HepG2 (cell line): ENCODE measurements around the gene FARSB. TPM values are rescaled to one million over a fixed set of nuclear protein-coding genes. Genes with fewer than 3 reads are reported as not detected.

Source experiments
- AKAP8 ChIP-seq: sonication (generic); formaldehyde crosslinking; IDR thresholded peaks from 2 replicates; pipeline ENCODE4 v1.5.1; 2020; ENCODE audit warnings: mild to moderate bottlenecking, missing genetic modification reagents
- BATF2 ChIP-seq: sonication (generic); formaldehyde crosslinking; IDR thresholded peaks from 2 replicates; pipeline ENCODE4 v1.8.0; 2022; ENCODE audit warnings: mild to moderate bottlenecking, missing genetic modification reagents, moderate library complexity
- ETV5 ChIP-seq: IDR thresholded peaks from 2 replicates; pipeline ENCODE4 v1.6.1; 2018; ENCODE audit warnings: missing biosample characterization, missing genetic modification reagents, inconsistent platforms, borderline replicate concordance
- FIP1L1 ChIP-seq: fragments of 200-400 bp; formaldehyde crosslinking; IDR thresholded peaks from 2 replicates; pipeline ENCODE4 v1.6.1; 2018; ENCODE audit warnings: low read depth, mild to moderate bottlenecking, low read length, moderate library complexity, borderline replicate concordance; ENCODE audit not compliant: insufficient read depth
- FOSL2 ChIP-seq: sonication (generic); formaldehyde crosslinking; IDR thresholded peaks from 2 replicates; pipeline ENCODE4 v1.4.0; 2020; ENCODE audit warnings: missing genetic modification reagents
- FOXK1 ChIP-seq: sonication (generic); formaldehyde crosslinking; IDR thresholded peaks from 2 replicates; pipeline ENCODE4 v1.4.0; 2020; ENCODE audit warnings: low read depth, missing genetic modification reagents, borderline replicate concordance
- GATAD2A ChIP-seq: IDR thresholded peaks from 2 replicates; pipeline ENCODE4 v1.6.1; 2016
- KLF6 ChIP-seq: IDR thresholded peaks from 2 replicates; pipeline ENCODE4 v1.8.0; 2016; ENCODE audit warnings: missing biosample characterization, missing genetic modification reagents
- NFYB ChIP-seq: sonication (generic); formaldehyde crosslinking; IDR thresholded peaks from 2 replicates; pipeline ENCODE4 v1.4.0; 2020; ENCODE audit warnings: missing genetic modification reagents
- SIN3A ChIP-seq: IDR thresholded peaks from 2 replicates; pipeline ENCODE4 v1.6.1; 2011; ENCODE audit warnings: low read depth, mild to moderate bottlenecking, control low read depth, low read length, borderline replicate concordance
- SP2 ChIP-seq: sonication (generic); formaldehyde crosslinking; IDR thresholded peaks from 2 replicates; pipeline ENCODE4 v1.5.1; 2020; ENCODE audit warnings: mild to moderate bottlenecking, missing genetic modification reagents
- SRSF4 ChIP-seq: fragments of 200-400 bp; formaldehyde crosslinking; IDR thresholded peaks from one replicate; pipeline ENCODE4 v1.6.1; 2018; ENCODE audit warnings: mild to moderate bottlenecking, low read depth, low read length, moderate library complexity; ENCODE audit not compliant: poor library complexity, severe bottlenecking
- ZBTB10 ChIP-seq: sonication (generic); formaldehyde crosslinking; IDR thresholded peaks from 2 replicates; pipeline ENCODE4 v1.4.0; 2020; ENCODE audit warnings: missing genetic modification reagents, borderline replicate concordance
- ZNF354B ChIP-seq: sonication (generic); formaldehyde crosslinking; IDR thresholded peaks from 2 replicates; pipeline ENCODE4 v1.8.0; 2022; ENCODE audit warnings: mild to moderate bottlenecking, missing genetic modification reagents
- ZNF510 ChIP-seq: sonication (generic); formaldehyde crosslinking; IDR thresholded peaks from 2 replicates; pipeline ENCODE4 v1.4.0; 2020; ENCODE audit warnings: low read depth, mild to moderate bottlenecking, missing genetic modification reagents
- ZNF557 ChIP-seq: sonication (generic); formaldehyde crosslinking; IDR thresholded peaks from 2 replicates; pipeline ENCODE4 v1.4.0; 2020; ENCODE audit warnings: missing genetic modification reagents
- ZNF569 ChIP-seq: sonication (generic); formaldehyde crosslinking; IDR thresholded peaks from 2 replicates; pipeline ENCODE4 v1.5.0; 2020; ENCODE audit warnings: mild to moderate bottlenecking, missing genetic modification reagents, moderate library complexity, borderline replicate concordance
- ZNF746 ChIP-seq: sonication (generic); formaldehyde crosslinking; IDR thresholded peaks from 2 replicates; pipeline ENCODE4 v1.8.0; 2022; ENCODE audit warnings: mild to moderate bottlenecking, missing genetic modification reagents
- ZNF766 ChIP-seq: sonication (generic); formaldehyde crosslinking; IDR thresholded peaks from 2 replicates; pipeline ENCODE4 v1.5.0; 2020; ENCODE audit warnings: missing genetic modification reagents, borderline replicate concordance
- ZNF841 ChIP-seq: sonication (generic); formaldehyde crosslinking; IDR thresholded peaks from 2 replicates; pipeline ENCODE4 v1.8.1; 2023; ENCODE audit warnings: missing genetic modification reagents, borderline replicate concordance
- ZNF891 ChIP-seq: sonication (generic); formaldehyde crosslinking; IDR thresholded peaks from 2 replicates; pipeline ENCODE4 v1.5.0; 2020; ENCODE audit warnings: mild to moderate bottlenecking, missing genetic modification reagents
- polyA plus RNA-seq, 8 experiments: library from polyadenylated mRNA; depleted of rRNA in 3 of 8; stranded (reverse) in 7 of 8; unstranded in 1 of 8; fragments of >200 nt; fragmentation: Illumina TruSeq in 4 of 8; extraction: Trizol in 4 of 8; gene quantifications; 2 replicates each; pipeline versions ENCODE4 v1.2.1 to v1.2.3, GENCODE V29; 2011 to 2016; ENCODE audit warnings: low read depth in 4 of 8, missing spikeins in 1 of 8, mixed read lengths in 1 of 8; ENCODE audit not compliant: insufficient read depth in 1 of 8
- total RNA-seq, 5 experiments: library from RNA; depleted of rRNA; stranded (reverse); fragments of >200 nt; fragmentation: Illumina TruSeq; extraction: Trizol; gene quantifications; 2 replicates each; pipeline ENCODE4 v1.2.3, GENCODE V29; 2016; ENCODE audit warnings: low read depth in 1 of 5
- TF ChIP-seq, protein P1 (sequence below): sonication (generic); formaldehyde crosslinking; IDR thresholded peaks from 2 replicates; pipeline ENCODE4 v1.5.0; 2020; ENCODE audit warnings: mild to moderate bottlenecking, missing genetic modification reagents
- TF ChIP-seq, protein P2 (sequence below): sonication (generic); formaldehyde crosslinking; IDR thresholded peaks from 2 replicates; pipeline ENCODE4 v1.4.0; 2020; ENCODE audit warnings: missing genetic modification reagents

FARSB gene
- total and polyA plus RNA-seq, 2 of the 13 experiments (the other 11 are each of a cell fraction or from before 2014, with no cell fraction given): 23.3 to 45.9 TPM

- TF ChIP-seq ZNF569 (CRISPR knock-in tag): no peak
- TF ChIP-seq, protein P1, sequence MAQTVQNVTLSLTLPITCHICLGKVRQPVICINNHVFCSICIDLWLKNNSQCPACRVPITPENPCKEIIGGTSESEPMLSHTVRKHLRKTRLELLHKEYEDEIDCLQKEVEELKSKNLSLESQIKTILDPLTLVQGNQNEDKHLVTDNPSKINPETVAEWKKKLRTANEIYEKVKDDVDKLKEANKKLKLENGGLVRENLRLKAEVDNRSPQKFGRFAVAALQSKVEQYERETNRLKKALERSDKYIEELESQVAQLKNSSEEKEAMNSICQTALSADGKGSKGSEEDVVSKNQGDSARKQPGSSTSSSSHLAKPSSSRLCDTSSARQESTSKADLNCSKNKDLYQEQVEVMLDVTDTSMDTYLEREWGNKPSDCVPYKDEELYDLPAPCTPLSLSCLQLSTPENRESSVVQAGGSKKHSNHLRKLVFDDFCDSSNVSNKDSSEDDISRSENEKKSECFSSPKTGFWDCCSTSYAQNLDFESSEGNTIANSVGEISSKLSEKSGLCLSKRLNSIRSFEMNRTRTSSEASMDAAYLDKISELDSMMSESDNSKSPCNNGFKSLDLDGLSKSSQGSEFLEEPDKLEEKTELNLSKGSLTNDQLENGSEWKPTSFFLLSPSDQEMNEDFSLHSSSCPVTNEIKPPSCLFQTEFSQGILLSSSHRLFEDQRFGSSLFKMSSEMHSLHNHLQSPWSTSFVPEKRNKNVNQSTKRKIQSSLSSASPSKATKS: no peak
- TF ChIP-seq ZNF557 (CRISPR knock-in tag): no peak
- TF ChIP-seq FIP1L1: no peak
- no peak for TF ChIP-seq FOXK1 (CRISPR knock-in tag)
- no peak for TF ChIP-seq ZNF746
- TF ChIP-seq BATF2 (CRISPR knock-in tag): no peak
- no peak for TF ChIP-seq SRSF4
- TF ChIP-seq NFYB (CRISPR knock-in tag): no peak; the same call in 1 of the 2 replicates
- TF ChIP-seq SP2 (CRISPR knock-in tag): no peak
- TF ChIP-seq SIN3A: no peak
- TF ChIP-seq ZBTB10: no peak
- no peak for TF ChIP-seq ZNF510 (CRISPR knock-in tag)
- TF ChIP-seq KLF6 (CRISPR knock-in tag): no peak
- TF ChIP-seq ZNF766 (CRISPR knock-in tag): no peak
- TF ChIP-seq ZNF841: no peak
- TF ChIP-seq, protein P2, sequence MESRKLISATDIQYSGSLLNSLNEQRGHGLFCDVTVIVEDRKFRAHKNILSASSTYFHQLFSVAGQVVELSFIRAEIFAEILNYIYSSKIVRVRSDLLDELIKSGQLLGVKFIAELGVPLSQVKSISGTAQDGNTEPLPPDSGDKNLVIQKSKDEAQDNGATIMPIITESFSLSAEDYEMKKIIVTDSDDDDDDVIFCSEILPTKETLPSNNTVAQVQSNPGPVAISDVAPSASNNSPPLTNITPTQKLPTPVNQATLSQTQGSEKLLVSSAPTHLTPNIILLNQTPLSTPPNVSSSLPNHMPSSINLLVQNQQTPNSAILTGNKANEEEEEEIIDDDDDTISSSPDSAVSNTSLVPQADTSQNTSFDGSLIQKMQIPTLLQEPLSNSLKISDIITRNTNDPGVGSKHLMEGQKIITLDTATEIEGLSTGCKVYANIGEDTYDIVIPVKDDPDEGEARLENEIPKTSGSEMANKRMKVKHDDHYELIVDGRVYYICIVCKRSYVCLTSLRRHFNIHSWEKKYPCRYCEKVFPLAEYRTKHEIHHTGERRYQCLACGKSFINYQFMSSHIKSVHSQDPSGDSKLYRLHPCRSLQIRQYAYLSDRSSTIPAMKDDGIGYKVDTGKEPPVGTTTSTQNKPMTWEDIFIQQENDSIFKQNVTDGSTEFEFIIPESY (CRISPR knock-in tag): peak; percentile 13; the same call in 1 of the 2 replicates
- no peak for TF ChIP-seq ZNF891
- no peak for TF ChIP-seq AKAP8 (CRISPR knock-in tag)
- no peak for TF ChIP-seq FOSL2 (CRISPR knock-in tag)
- TF ChIP-seq ETV5 (CRISPR knock-in tag): peak; percentile 51; the same call in 1 of the 2 replicates
- TF ChIP-seq GATAD2A: peak; percentile 76
- no peak for TF ChIP-seq ZNF354B
Observed at GRCh38 chr2:222670191-222671038, 14.5 kb upstream of the FARSB start (continued).
